ENCODE results near the gene SI. TPM values are rescaled to one million over a fixed set of nuclear protein-coding genes. Genes with fewer than 3 reads are reported as not detected.
"Not testable (repeated sequence)": the region's sequence is repeated elsewhere in the genome, so short reads cannot be mapped to it uniquely, and the experiment has no call there.

Gene SI
- total RNA-seq = not detected in 2 replicates

DNA sequence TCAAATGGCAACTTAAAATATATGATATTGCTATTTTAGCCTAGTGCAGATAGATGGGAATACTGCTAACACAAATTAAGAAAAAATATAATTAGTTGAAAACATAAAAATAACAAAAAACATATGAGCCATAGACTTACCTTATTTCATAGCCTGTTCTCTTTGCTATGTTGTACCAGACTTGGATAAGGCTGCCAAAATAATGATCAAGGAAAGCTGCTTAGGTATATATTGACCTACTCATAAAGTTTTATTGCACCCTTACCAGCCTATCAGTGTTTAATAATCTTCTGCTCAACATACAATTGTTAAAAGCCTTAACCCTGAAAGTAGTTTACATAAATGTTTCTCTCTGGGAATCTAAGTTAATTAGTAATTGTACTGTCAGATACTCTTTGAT lies at the start of gene SI:
SI (minus strand) TSS at position 204 of the 400 bp plus-strand sequence. CDS start 2,484 bp downstream, outside the sequence.
- intact Hi-C loops (cut with micrococcal nuclease) = no loop called here

GRCh38 chr3:165125836-165126235 lies 47.5 kb upstream of the SI start:
- intact Hi-C loops (cut with micrococcal nuclease) = no loop called here

DNA sequence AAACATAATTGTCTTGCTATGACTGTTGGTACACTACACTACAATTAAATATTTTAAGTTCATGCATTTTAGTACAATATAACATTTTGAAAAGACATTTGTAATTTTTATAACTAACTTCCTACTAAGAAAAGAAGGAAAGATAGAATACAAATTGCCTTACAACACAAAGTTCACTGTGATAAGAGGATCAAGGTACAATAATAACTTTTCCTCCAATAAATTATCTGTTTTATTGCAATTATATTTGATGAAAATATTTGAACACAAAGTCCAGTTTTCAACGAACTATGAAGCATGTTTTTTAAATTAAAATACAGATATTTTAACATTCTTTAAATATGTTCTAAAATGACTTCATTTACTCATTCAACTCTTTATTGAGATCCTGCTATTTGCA lies 33.1 kb upstream of the SI start:
- intact Hi-C loops (cut with micrococcal nuclease) = no loop called here

- intact Hi-C loops (cut with micrococcal nuclease) = no loop called here
Observed at GRCh38 chr3:165103616-165104015, 25.3 kb upstream of the SI start.

GRCh38 chr3:165082650-165083049 lies 4.4 kb upstream of the SI start:
- intact Hi-C loops (cut with micrococcal nuclease) = no loop called here

- intact Hi-C loops (cut with micrococcal nuclease) = no loop called here
Observed at GRCh38 chr3:165081183-165081582, 2.9 kb upstream of the SI start.

DNA sequence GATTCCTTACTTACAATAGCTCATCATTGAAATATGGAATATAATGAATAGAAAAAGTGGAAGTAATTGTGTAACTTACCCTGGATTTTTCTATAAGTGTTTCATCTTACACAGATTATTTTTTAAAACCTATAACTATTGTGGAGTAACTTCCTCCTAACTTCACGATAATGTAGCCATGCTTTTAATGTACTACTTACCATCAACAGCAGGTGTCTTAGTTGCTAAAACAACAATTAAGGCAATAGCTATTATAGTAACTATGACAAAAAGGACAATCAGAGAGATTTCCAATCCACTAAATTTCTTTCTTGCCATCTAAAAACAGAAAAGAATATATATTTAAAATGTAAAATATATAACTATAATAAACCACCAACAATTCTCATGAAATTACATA lies 2.6 kb downstream of the SI start:
- intact Hi-C loops (cut with micrococcal nuclease) = no loop called here

- intact Hi-C loops (cut with micrococcal nuclease) = no loop called here
Observed at GRCh38 chr3:165070682-165071081, 7.6 kb downstream of the SI start.

DNA sequence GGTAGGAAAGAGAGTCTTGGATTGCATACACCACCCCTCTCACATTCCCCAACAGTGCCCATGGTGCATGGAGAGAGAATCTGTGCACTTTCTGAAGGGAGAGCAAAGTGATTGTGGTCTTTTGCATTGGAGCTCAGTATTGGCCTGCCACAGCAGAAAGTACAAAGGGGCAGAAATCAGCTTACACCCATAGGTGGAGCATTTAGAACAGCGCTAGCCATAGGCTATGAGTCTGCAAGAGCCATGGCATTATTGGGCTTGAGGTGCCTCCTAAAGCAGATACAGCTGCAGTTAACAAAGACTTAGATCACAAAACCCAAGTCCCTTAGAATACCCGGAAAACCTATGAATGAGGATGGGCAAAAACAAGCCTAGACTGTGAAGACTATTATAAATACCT lies 21.8 kb downstream of the SI start:
- intact Hi-C loops (cut with micrococcal nuclease) = no loop called here

DNA sequence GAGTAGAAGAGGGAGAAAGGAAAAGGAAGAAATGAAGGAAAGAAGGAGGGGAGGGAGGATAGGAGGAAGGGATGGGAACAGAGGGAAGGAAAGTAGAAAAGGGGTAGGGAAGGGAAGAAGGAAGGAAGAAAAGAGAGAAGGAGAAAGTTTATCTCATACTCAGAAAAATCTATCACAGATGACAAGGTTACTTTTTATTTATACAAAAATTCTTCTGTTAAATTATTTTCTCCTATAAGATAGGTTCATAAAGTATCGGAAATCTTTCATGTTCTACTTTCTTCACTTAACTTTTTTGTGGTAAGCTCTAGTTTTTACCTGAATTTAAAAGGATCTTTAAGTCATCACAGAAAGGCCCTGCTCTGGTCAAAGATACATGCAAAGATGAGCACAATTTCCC lies 38.1 kb downstream of the SI start:
- intact Hi-C loops (cut with micrococcal nuclease) = no loop called here

DNA sequence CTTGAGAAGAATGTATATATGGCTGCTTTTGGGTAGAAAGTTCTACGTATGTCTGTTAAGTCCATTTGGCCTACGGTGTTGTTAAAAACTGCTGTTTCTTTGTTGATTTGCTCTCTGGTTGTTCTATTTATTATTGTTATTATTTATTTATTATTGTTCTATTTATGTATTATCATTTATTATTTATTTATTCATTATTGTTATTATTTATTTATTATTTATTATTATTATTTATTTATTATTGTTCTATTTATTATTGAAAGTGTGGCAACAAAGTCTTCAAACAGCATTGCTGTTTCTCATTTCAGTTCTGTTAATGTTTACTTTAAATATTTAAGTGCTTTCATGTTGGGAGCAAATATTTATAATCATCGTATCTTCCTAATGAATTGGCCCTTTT lies 66.7 kb downstream of the SI start:
- intact Hi-C loops (cut with micrococcal nuclease) = no loop called here

DNA sequence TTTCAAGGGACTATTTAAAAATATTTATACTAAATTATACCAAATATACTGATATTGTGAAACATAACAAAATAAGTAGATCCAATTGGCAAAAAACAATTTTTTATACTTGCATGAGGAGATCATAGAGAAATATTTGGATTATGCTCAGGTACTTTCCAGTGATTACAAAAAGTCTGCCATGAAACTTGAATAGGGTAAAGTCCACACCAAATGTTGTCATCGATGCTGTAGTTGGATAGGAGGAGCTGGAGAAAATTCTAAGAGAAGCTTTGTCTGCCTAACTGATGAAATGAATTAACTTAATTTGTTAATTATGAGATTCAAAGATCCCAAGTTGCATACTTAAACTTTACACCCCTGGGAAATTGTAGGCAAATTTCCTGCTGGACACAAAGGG lies 93.3 kb downstream of the SI start:
- intact Hi-C loops (cut with micrococcal nuclease) = no loop called here

DNA sequence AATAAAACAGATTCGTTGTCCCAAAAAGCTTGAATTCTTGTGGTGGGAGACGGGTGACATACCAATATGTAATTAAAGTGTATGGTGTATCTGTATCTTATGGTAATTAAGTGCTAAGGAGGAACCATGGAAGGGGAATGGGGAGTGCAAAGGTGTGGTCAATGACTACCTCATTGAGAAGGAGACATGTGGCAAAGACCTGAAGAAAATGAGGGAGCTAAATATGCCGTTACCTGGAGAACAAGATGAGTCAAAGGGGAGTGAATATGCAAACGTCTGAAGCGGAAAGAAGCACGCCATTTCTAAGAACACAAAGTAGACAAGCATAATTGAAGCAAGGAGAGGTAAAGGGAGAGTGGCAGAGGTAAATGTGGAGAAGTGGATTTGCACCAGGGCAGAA lies 115.7 kb downstream of the SI start:
- intact Hi-C loops (cut with micrococcal nuclease) = no loop called here

DNA sequence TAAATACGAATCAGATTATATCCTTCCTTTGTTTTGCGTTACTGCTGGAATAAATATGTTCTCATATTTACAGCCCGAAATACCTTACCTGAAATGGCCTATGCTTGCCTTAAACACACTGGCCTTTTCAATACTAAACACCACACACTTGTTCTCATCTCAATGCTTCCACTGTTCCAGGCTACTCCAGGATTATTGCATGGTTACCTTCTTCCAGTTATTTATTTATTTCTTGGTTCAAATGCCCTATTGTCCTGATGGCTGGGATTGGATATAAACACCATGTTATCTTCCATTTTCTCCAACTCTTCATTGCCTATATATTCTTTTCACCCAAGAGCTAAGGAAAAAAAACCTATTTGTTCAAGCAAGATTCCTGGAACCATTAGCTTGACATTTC lies 125.3 kb downstream of the SI start:
- intact Hi-C loops (cut with micrococcal nuclease) = no loop called here

GRCh38 chr3:164951403-164951802 lies 126.9 kb downstream of the SI start:
- intact Hi-C loops (cut with micrococcal nuclease) = not testable (repeated sequence)

GRCh38 chr3:164940745-164941144 lies 137.6 kb downstream of the SI start:
- intact Hi-C loops (cut with micrococcal nuclease) = no loop called here

DNA sequence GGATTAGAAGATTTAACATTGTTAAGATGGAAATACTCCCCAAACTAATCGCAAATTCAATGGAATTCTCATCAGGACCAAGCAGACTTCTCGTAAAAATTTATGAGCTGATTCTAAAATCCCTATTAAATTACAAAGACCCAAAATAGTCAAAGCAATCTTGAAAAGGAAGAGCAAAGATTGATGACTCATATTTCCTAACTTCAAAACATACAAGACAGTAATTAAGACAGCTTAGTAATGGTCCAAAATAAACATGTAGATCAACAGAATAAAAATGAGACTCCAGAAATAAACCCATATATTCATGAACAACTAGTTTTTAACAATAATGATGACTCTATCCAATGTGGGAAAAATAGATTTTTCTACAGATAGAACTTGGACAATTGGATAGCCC lies 148.7 kb downstream of the SI start:
- intact Hi-C loops (cut with micrococcal nuclease) = no loop called here

Other genes starting within 250 kb of the SI start
- gene SLITRK3, start 117.9 kb upstream of the SI start, total RNA-seq = not detected in 2 replicates

All from T-helper 1 cell treated with Interleukin-12 subunit alpha and Interleukin-12 subunit beta and Interleukin-4 antibody, amounts not matched to agents 30 ng/mL and 1 ng/mL, for 36 hours (primary cell).